HG02852 (cell line): ENCODE data around the gene RHBDD2.
"Not testable (repeated sequence)": the region's sequence is repeated elsewhere in the genome, so short reads cannot be mapped to it uniquely, and the experiment has no call there.

Source experiments
- ATAC-seq: cut with Tn5 transposase; IDR thresholded peaks from one replicate; pipeline ENCODE4 v1.9.1; 2021; ENCODE audit warnings: mild to moderate bottlenecking, moderate library complexity; ENCODE audit not compliant: unreplicated experiment

Gene RHBDD2

GRCh38 chr7:75878769-75879611 lies at the start of gene RHBDD2:
TSS of gene RHBDD2 (plus strand) at chr7:75879034. CDS start at chr7:75879083, 49 bp downstream.
- ATAC-seq = peak; percentile 96

GRCh38 chr7:75829656-75830055 lies 49.2 kb upstream of the RHBDD2 start:
- ATAC-seq = not testable (repeated sequence)

- no peak for ATAC-seq
Observed at GRCh38 chr7:75830978-75831377, 47.9 kb upstream of the RHBDD2 start.

GRCh38 chr7:75833662-75834061 lies 45.2 kb upstream of the RHBDD2 start:
- not testable (repeated sequence) for ATAC-seq

- ATAC-seq = no peak
Observed at GRCh38 chr7:75835688-75836285, 43.0 kb upstream of the RHBDD2 start.

- ATAC-seq = no peak
Observed at GRCh38 chr7:75836798-75837197, 42.0 kb upstream of the RHBDD2 start.

- not testable (repeated sequence) for ATAC-seq
Observed at GRCh38 chr7:75838281-75838930, 40.4 kb upstream of the RHBDD2 start.

GRCh38 chr7:75840029-75840428 lies 38.8 kb upstream of the RHBDD2 start:
- no peak for ATAC-seq

- ATAC-seq = peak; percentile 88
Observed at GRCh38 chr7:75842836-75843446, 35.9 kb upstream of the RHBDD2 start.

- no peak for ATAC-seq
Observed at GRCh38 chr7:75843613-75844116, 35.2 kb upstream of the RHBDD2 start.

GRCh38 chr7:75844158-75844557 lies 34.7 kb upstream of the RHBDD2 start:
- ATAC-seq = no peak

GRCh38 chr7:75845132-75845531 lies 33.7 kb upstream of the RHBDD2 start:
- not testable (repeated sequence) for ATAC-seq

- ATAC-seq = no peak
Observed at GRCh38 chr7:75847707-75848106, 31.1 kb upstream of the RHBDD2 start.

GRCh38 chr7:75849573-75849972 lies 29.3 kb upstream of the RHBDD2 start:
- no peak for ATAC-seq

- ATAC-seq = no peak
Observed at GRCh38 chr7:75850235-75850634, 28.6 kb upstream of the RHBDD2 start.

- no peak for ATAC-seq
Observed at GRCh38 chr7:75854233-75854632, 24.6 kb upstream of the RHBDD2 start.

- not testable (repeated sequence) for ATAC-seq
Observed at GRCh38 chr7:75854813-75855345, 24.0 kb upstream of the RHBDD2 start.

- ATAC-seq = no peak
Observed at GRCh38 chr7:75856536-75856935, 22.3 kb upstream of the RHBDD2 start.

- no peak for ATAC-seq
Observed at GRCh38 chr7:75858410-75858809, 20.4 kb upstream of the RHBDD2 start.

GRCh38 chr7:75861636-75862035 lies 17.2 kb upstream of the RHBDD2 start:
- ATAC-seq = no peak

- not testable (repeated sequence) for ATAC-seq
Observed at GRCh38 chr7:75864251-75864650, 14.6 kb upstream of the RHBDD2 start.
